NCI-H1436 (cell line): Measurements from ENCODE around the gene SHROOM3.
A peak's percentile ranks its signal among the peaks of the same experiment; 100 is the strongest.

Experiments used
- DNase-seq: peaks from one replicate; lab custom pipeline; 2025; lab: John Stamatoyannopoulos, UW

SHROOM3 gene

DNA sequence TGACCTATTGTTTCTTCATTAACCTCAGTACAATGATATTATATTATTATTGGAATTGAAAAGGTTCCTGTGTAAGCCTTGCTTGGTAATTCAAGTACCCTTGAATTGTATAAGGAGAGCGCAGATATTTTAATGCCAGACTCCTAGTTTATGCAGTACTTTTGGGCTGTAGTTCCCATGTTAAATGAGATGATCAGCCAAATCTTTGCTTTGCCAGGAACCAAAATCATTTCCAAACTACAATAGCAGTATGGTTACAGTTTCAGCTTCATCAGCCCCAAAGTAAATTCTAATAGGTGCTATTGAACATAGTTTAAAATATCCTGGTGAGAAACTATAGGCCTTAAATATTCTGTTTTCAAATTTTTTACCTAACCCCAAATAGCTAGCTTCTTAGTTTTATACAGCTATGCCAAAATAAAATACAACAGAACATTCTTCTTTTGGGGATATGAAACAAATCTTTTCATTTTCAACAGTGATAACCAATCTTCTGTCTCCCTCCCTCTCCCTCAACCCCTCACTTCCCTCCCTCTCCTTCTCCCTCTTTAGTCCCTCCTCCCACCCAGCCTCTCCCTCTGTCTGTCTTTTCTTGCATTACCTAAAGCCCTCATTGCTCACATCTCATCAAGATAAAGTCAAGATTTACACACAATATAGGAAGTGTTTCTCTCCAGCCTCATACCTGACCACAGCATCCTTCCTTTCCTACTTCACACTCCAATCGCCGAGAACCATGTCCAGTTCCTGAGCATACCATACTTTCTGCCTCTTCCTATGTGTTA is 190.1 kb downstream of the SHROOM3 start:
- DNase-seq, result no peak

DNA sequence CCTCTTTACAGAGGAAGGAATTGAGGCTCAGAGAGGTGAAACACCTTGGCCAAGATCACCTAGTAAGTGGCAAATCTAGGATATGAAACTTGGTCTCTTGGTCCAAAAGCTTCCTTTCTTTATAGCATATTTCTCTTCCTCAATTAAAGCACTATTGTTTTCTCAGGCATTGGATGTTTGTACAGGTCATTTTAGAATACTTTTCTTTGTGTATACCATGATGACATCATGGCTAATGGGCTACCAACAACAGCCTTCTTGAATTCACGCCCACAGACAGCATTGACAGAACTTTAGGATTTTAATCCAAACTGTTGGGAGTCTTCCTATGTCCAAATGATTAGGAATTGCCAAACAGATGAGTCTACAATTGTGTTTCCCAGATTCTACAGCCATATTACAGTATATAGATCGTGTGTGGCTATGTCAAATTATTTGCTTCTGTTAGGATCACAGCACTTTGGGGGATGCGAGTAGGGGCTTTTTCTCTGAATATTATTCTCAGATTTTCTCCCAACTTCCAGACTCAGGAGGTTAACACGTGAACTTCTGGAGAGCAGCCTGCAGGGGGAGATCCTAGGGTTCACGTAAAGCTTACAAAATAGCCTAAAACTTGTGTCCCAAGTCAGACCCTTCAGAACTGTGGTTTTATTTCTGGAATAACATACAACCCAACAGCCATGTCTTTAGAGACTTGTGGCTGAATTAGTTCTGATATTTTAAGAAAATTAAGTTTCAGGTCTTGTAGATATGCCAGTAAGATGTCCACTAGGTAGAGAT is 191.8 kb downstream of the SHROOM3 start:
- DNase-seq, result no peak

DNA sequence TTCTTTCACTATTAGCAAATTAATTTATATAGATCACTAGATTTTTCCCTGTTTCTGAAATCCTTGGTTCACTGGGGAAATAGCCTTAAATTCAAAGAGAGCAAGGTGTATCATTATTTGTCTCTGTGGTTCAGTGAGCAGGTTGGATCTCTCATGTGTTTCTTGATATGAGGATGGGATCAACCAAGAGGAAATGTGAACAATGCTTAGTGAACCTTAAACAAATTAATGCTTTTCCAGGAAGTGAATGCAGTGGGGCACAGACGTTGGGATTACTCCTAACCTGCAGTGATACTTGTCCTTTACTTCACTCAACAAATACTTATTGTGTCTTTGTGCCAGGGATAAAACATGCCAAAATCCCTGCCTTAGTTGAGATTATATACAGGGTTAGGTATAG is 193.2 kb downstream of the SHROOM3 start:
- DNase-seq, result no peak

DNA sequence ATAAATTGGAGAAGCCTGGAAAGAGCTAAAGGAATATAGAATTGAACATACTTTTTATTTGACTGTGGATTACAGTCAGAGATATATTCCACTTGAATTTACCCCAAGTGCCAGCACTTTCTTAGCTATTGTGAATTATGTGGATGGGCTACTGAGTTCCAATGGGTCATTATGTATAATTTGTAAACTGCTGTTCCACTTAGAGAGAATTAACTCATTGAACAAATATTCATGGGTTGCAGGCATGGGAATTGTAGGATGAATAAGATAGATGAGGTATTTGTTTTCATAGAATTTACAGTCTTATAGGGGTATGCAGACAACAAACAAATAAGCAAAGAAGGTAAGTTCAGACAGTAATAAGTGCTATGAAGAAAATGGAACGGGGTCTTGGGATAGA is 195.7 kb downstream of the SHROOM3 start:
- DNase-seq, result peak; percentile 32

DNA sequence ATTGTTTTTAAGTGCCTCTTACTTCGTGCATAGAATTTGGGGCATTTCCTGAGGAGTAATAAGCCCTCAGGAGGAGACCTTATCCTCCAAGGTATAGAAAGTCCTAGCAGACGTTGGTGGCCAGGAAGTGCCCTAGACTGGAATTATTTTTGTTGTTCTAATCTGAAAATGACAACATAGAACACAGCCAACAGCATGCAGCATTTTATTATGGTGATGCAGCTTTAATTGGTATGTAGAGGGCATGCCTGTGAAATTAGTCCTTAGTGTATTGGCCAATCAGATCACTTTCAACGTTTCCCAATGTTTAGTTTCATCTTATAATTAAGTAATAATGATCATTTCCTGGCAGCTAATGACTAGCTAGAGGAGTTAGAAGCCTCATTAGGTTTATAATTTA is 199.2 kb downstream of the SHROOM3 start:
- no peak for DNase-seq

DNA sequence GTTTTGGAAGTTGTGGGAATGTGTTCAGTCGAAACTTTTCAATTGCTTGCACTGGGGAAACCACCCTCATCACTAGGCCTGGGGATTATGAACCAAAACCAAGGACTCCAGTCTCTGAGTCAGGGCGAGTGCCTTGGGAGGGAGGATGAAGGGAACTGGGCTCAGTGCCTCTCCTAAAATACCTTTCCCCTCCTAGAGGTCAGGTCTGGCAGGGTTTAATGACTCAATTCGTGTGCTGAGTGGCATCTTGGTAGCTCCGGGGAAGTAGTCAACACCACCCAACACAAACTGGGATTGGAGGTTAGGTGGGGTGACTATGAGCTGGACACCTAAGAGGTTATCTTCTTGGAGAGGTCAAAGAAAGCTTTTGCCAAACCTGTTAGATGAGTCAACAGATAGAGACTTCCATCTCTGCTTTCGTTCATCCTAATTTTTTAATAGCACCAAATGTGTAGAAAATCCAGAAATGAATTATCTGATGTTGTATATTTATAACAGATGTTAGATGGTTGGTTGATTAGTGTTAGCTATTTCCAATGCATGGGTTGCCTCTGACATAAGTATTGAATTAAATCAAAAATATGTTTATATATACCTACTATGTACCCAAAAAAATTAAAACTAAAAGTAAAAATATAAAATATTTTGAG is 202.8 kb downstream of the SHROOM3 start:
- DNase-seq, result no peak

DNA sequence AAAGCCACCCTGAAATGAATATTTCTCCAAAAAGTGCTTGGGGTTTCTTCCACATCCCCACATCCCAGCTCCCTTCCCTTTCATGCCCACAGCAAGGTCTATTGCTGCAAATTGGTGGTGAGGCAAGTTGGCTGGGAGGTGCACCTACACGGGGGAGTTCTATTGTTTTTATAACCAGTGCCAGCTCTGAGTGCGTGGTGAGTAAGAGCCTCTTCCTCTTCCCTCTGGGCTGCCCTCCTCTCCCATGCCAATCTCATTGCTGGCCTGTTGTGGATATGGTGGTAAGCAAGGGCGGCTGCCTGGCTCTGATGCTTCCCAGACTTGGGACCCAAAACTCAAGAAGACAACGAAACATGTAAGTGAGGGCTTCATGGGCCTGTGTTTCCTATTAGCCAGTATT is 204.3 kb downstream of the SHROOM3 start:
- no peak for DNase-seq

DNA sequence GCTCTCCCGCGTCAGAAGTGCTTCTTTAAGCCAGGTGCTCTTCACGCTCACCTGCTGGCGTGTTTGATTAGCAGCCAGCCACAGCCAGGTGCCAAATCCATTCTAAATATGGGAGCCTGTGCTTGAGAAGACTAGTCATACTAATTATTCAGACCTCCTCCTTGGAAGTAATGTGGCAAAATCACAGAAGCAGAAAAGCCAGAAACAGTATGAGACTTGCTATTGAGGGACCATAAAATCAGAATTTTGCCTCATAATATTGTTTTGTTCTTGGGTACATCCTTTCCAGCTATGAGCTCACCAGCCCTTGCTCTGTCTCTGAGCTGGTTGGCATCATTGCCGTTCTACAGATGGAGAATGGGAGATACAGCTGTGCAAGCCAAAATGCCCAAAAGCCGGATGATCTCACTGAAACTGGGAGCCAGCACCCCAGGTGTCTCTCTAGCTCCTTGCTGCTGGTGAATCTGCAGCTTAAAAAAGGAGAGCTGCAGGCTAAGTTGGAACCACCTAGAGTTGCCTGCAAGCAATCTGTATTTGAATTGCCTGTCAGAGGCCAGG is 205.4 kb downstream of the SHROOM3 start:
- DNase-seq, result peak; percentile 81

DNA sequence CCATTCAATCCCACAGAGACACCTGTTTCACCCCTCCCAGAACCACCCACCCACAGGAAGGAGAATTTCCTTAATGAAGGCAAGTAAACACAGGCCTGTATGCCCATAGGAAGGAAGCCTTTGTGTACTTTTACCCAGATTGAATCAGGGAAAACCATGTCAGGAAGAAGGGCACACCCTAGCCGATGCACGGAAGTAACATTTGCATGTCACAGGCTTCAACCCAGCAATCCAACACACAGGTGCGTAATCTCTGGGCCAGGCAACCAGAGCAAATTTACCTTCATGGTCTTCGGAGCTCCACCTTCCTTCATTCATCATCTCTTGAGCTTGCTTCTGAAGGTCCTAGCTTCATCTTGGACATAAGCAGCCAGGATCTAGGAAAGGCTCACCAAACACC is 206.3 kb downstream of the SHROOM3 start:
- DNase-seq, result peak; percentile 43

DNA sequence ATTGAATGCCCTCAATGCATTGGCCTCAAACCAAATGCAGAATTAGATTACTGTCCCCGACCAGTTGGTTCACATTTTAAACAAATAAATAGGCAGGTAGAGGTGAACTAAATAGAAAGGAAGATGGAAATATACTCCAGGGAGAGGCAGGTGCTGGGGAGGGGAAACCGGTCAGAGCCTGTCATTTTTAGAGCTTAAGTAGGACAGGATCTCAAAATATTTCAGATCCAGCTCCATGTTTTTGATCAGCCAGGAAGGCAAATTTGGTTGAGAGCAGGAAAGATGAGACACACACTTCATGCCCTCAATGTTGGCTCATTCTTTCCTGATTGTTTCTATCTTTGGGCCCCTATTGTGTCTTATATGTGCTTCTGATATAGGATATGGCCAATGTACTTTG is 206.7 kb downstream of the SHROOM3 start:
- no peak for DNase-seq

DNA sequence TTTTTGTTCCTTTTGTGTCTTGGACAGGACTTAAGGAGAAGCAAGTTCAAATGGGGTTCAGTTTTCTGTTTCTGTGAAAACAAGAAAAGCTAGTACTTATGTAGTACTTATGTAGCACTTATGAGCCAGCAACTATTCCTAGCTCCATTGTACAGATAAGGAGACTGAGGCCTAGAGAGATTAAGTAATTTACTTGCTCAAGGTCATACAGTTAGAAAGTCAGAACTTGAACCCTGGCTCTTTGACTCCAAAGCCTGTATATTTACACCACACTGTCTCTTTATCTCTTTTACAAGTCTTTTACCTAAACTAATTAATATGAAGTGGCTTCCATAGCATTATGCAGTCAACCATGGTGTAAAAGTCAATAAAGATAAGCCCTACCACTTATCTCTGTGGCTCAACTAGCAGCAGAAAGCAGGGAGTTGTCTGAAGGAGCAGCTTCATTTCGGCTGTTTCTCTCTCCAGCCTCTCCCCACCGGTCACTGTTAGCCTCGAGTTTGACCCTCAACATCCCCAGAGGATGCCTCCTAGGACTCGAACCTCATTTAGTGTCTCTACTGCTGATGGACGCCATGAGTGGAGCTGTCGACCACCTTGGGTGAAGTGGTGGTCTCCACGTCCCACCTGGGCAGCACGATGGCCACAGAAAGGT is 209.9 kb downstream of the SHROOM3 start:
- no peak for DNase-seq

DNA sequence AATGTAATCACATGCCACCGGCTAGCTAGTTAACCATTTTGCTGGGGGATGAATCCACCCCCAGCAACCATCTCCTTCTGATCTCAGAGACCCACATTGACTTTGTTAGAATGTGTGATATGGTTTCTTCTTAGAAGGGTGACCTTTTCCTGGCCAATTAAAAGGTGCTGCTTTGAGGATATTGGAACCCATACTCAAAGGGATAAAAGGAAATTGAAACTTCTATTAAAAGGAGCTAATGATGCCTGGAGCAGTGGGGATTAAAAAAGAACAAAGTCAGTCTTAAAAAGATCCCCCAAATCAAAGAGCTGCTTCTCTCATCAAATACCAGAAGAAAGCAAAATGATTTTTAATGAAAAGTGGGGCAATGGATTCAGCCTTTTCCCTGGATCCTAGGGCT is 214.1 kb downstream of the SHROOM3 start:
- DNase-seq, result no peak

DNA sequence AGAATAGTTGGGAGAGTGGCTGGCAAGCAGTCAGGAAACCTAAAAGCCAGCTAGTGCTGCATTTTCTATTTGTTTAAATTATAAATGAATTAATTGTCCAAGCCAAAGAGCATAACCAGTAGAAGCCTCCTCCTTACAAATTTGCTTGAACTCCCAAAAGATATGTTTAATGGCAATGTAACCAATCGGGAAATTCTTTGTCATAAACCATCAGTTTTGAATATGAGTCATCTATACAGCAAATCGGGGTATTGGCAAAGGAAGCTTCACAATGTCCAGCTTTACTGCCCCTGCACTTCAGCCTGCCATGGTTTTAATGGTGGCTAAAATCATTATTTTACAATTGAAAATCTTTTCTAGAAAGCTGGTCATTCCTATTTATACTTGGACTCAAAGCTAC is 216.6 kb downstream of the SHROOM3 start:
- no peak for DNase-seq

DNA sequence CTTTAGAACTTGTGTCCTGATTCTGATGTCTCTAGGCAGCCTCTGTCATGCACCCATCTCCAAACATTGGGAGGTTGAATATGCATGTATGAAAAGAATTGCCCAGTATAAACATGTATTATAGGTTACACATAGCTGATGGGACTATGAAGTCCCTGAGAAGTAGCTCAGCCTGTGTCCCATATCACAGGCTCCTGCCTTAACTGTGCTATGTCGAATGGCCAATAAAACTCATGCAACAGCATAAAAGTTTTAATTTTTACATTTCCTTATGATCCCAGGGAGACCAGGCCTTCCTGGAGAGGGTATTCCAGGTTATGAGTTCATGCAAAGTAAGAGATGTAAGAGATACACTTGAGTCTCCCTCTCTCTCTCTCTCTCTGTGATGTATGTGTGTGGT is 217.4 kb downstream of the SHROOM3 start:
- no peak for DNase-seq

DNA sequence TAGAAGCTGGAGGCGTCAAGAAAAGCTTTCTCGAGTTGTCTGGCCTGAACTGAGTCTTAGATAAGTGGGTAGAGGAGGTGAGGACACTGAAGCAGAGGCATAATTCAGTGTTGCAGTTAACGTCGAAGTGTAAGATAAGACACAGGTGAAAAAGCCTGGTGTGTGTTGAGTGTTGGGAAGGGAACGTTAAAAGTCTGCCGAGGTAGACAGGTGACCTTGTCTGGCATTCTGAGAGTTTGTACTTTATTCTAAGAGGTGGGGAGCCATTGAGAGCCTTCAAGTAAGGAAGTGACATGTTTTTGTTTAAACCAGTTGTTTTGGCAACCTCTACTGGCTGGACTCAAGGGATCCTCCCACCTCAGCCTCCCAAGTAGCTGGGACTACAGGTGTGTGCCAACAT is 219.1 kb downstream of the SHROOM3 start:
- DNase-seq, result no peak

DNA sequence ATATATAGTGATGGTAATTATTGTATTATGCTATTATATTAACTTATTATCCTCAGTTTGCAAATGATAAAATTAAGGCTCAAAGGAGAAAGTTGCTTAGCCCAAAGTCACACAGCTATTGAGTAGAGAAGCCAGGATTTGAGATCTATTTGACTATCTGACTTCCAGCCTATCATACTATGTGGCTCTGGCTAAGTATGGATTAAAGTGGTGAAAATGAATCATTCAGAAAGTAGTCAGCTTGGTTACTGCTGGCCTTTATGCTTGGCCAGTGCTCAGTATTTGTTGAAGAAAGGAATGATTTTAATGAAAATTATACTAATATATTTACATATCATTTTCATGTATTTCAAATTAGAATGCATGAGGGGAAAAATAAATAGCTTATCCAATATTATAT is 219.8 kb downstream of the SHROOM3 start:
- DNase-seq, result no peak

DNA sequence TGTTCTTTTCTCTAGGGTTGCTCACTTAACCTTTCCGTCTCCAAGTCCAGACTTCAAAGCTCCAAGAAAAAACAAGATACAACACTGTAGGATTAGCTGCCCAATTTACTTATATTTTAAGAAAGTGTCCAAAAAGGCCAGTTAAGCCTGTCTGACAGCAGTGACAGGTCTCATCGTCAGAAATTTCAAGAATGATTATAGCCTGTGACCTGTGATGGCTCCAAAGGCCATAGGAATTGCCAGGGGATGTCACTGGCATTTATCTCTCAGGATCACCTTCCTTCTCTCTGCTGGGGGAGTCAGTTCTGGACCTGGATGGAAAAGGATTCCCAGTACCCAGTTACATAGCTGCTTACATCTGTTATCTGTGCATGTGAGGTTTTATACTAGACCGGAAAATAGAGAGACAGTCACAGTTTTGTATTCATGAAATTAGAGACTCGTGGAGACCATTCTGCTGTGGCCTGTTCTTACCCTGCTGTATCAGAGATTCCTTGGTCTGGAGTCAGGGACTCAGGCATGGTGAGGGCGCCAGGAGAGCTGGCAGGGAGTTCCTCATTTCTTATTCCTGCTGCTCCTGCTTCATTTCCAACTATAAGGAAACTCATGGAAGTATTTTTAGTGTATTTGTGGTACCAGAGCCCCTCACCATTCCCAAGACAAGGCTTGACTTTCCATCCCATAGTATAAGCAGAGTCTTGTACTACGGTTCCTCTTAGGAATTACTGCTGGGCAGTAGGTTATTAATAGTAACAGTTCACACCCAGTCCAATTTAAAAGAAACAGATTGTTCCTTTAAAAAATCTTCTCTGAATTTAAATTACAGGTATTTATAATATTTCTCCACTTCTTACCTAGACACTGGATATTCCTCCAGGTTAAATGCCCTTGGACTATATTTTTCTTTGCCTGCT is 220.8 kb downstream of the SHROOM3 start:
- no peak for DNase-seq

DNA sequence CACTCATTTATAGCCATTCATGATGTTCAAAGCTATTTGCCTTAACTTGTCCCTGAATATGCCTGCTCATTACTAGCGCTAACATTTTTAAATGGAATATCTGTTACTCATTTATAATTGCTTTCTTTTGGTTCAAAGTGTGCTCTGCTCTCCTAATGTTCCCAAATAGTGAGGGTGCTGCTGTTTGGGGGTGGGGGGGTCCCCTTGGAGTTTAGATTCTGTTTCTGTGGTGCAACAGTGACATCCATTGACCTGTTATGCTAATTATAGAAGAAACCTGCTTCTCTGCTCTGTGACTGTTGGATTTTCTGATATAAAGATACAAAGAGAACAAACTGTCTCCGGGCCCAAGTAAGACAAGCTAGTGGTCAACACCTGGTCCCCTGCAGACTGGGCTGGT is 222.4 kb downstream of the SHROOM3 start:
- no peak for DNase-seq

DNA sequence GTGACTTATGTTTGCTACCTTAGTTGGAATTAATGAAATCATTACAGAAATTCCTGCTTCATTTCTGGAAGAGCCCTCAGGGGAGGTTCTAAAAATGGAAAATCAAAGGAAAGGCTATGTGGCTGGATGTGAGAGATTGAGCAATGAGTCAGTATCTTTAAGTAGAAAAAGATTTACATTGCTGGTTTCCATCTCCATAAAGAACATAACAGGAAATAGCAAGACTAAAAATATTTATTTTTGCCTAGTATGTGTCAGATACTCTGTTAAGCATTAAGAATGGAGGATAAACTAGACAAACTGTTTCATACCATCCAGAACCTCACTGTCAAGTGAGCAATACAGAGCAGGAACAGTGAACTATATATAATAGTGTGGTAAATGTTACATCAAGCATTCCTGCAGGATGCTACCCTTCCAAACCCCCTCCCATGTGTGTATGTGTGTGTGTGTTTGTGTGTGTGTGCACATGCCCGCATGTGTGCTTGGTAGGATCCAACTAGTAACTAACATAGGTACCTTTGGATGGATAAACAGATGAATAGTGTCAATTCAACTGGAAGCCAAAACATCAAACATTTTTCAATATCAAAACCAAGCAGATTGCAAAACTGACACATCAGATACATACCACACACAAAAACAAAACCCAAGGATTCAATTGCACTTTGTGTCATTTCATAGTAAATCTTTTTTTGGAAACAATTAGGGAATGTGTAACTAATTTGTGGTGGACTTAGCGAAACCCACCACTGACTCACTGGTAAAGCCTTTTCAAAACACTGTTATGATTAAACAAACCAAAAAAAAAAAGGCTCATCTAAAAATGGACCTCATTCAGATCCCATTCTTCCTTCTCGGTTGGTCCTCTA is 223.4 kb downstream of the SHROOM3 start:
- no peak for DNase-seq

DNA sequence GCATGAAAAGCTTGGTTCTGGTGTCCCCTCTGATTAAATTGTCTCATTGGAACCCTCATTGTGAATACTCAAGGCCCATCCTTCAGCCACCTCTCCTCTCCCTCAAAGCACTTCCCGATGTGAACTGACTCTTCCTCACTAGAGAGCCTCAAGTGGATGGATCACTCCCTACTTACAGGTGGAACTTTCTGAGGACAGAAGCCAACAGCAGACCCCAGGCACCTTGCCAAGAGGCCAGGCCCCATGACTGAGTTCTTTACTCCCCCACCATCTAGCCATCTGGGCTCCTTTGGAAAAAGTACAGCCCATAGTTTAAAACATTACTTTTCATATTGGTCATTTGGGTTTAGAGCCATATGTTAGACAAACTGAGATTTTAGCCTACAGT is 224.1 kb downstream of the SHROOM3 start:
- no peak for DNase-seq
